Measurements from ENCODE around the gene EXOC6B.

The EXOC6B gene

GRCh38 chr2:72834596-72834995 lies 8.8 kb upstream of the EXOC6B start:
- intact Hi-C loops (cut with DNase I): no loop called here
- DNase-seq: no peak

DNA sequence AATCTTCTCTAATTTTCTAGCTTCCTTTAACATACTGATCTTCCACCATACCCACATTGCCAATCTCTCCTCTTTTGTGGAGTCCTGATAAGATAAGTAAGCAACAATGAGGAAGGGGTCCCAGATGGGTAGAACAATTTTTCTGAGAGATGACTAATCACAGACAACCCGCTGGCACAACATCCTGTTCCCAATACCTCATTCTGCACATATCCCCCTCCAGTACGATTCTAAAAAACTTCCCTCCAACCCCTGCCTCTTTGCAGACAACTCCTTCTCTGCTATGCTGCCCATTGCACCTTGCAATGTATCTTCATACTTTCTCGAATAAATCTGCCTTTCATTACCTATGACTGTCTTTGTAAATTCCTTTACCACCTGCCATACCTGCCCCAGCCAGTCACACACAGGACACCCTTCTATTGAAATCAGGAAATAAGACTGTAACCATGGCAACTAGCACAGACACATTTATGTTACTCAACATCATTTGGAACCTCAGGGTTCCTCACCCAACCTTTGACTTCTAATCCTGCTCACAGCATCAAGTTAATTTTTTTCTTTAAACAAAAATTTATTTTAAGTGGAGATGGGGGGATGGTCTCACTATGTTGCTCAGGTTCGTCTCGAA lies 7.4 kb upstream of the EXOC6B start:
- intact Hi-C loops (cut with DNase I): no loop called here
- DNase-seq: no peak

DNA sequence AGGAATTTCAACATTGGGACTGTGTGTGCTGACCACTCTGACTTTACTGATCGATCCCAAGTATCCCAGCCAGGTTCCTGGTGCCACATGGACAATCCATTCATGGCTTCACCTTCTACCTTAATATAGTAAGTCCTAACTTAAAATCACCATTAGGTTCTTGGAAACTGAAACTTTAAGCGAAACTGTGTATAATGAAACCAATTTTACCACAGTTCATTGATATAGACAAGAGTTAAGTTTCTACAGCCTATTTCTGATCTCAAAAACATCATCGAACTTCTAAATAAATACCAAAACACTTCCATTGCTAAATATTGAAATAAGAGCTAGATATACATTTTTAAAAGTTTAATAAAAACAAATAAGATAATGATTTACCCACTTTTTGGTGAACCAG lies 4.4 kb upstream of the EXOC6B start:
- no peak for DNase-seq
- intact Hi-C loops (cut with DNase I): no loop called here

- no peak for DNase-seq
- intact Hi-C loops (cut with DNase I): no loop called here
Measured at GRCh38 chr2:72828840-72829507, 3.1 kb upstream of the EXOC6B start.

DNA sequence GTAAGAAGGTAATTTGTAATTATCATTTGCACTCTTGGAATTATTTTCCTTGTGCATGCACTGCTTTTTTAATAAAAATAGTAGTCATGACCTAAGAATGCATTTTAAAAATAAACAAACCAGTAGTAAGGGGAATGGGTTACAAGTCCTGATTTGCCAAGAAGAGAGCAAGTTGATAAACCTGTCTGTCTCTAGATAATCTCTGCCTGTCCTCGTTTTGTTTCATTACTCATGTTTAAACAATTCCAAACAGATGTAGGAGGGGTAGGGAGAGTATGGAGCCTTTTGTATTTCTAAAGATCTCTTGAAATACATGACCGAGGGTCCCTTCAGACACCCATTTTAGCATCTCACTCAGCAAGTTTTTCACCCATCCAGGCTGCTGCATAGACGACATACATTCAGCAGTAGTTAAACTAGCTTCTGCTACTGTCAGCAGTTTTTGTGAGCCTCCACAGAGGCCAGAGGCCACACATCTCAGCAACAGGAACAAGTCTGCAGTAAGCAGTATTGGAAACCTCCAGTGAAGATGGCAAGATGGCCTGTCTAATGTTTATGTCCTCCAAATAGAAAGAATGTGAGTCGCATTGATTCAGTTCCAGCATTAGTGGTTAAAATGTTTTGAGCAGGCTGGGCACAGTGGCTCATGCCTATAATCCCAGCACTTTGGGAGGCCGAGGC lies 2.3 kb upstream of the EXOC6B start:
- DNase-seq: no peak

GRCh38 chr2:72827487-72827886 lies 1.7 kb upstream of the EXOC6B start:
- intact Hi-C loops (cut with DNase I): no loop called here
- no peak for DNase-seq

More for the DNA sequence above, 2.3 kb upstream of the EXOC6B start:
- intact Hi-C loops (cut with DNase I): no loop called here

- DNase-seq: no peak
- intact Hi-C loops (cut with DNase I): no loop called here
Measured at GRCh38 chr2:72826156-72826477, 284 bp upstream of the EXOC6B start.

- intact Hi-C loops (cut with DNase I): no loop called here
- no peak for DNase-seq
Measured at GRCh38 chr2:72824224-72824842, 1.5 kb downstream of the EXOC6B start.

DNA sequence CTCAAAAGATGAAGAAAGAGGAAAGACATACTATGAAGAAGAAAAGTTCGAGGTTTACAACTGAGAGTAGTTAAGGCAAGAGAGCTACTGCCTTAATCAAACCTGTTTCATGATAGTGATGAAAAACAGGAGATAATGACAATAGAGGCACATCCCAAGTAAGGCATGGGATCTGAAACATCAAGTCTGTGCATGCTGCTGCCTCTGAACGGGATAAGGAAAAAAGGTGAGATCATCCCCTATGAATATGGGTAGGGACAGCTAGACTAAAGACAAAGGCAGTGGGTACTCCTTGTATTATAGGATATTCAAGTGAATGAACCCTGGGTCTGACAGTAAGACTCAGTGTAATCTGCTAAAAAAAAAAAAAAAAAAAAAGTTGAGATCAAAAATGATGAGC lies 3.0 kb downstream of the EXOC6B start:
- intact Hi-C loops (cut with DNase I): no loop called here

DNA sequence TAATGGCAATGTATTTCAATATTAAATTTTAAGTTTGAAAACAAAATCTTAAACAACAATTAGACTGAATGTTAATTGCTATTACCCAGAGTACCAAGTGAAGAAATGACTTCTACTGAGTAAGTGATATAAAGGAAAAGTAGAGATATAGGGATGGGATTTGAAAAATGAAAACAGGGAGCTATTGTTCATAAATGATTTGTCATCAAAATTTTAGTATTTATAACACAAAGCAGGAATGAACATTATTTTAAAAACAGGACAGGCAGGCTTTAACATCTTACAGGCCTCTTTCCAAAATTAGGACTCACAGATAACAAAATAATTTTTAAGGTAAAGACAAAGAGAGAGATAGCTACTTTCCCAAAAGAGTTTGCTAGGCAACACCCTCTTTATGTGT lies 3.9 kb downstream of the EXOC6B start:
- no peak for DNase-seq
- intact Hi-C loops (cut with DNase I): no loop called here

More for the DNA sequence above, 3.0 kb downstream of the EXOC6B start:
- DNase-seq: no peak

DNA sequence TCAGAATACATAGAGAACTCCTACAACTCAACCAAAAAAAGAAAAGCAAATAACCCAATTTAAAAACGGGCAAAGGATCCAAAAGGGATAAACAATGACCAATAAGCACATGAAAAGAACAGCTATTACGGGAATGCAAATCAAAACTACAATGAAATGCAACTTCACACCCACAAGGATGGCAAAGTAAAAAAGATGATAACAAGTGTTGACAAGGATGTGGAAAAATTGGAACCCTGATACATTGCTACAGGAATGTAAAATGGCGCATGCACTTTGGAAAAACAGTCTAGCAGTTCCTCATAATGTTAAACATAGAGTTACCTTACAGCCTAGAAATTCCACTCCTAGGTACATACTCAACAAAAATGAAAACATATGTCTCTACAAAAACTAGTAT lies 4.7 kb downstream of the EXOC6B start:
- DNase-seq: no peak
- intact Hi-C loops (cut with DNase I): no loop called here

- intact Hi-C loops (cut with DNase I): no loop called here
- DNase-seq: no peak
Measured at GRCh38 chr2:72819501-72819900, 6.3 kb downstream of the EXOC6B start.

GRCh38 chr2:72815655-72816278 lies 10.1 kb downstream of the EXOC6B start:
- no peak for DNase-seq
- intact Hi-C loops (cut with DNase I): no loop called here

DNA sequence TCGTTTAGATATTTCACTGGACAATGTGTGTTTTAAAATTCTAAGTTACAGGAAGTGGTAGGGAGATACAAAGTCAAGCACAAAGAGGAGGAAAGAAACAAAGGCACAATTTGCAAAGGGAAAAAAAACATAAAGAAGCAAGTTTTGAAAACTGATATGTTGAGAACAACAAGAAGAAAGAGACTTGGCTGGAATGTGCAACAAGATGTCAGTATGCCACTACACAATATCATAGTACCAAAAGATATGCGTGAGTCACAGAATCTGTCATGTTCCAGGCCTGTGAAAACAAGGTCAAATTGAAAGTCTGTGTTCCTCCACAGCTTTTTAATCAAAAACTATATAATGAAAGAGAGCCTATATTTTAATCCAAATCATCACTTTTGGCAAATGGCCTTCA lies 12.0 kb downstream of the EXOC6B start:
- intact Hi-C loops (cut with DNase I): no loop called here
- DNase-seq: no peak

- intact Hi-C loops (cut with DNase I): no loop called here
- DNase-seq: no peak
Measured at GRCh38 chr2:72810165-72810564, 15.7 kb downstream of the EXOC6B start.

- intact Hi-C loops (cut with DNase I): no loop called here
- DNase-seq: no peak
Measured at GRCh38 chr2:72809095-72809494, 16.7 kb downstream of the EXOC6B start.

- no peak for DNase-seq
- intact Hi-C loops (cut with DNase I): no loop called here
Measured at GRCh38 chr2:72806280-72806945, 19.4 kb downstream of the EXOC6B start.

DNA sequence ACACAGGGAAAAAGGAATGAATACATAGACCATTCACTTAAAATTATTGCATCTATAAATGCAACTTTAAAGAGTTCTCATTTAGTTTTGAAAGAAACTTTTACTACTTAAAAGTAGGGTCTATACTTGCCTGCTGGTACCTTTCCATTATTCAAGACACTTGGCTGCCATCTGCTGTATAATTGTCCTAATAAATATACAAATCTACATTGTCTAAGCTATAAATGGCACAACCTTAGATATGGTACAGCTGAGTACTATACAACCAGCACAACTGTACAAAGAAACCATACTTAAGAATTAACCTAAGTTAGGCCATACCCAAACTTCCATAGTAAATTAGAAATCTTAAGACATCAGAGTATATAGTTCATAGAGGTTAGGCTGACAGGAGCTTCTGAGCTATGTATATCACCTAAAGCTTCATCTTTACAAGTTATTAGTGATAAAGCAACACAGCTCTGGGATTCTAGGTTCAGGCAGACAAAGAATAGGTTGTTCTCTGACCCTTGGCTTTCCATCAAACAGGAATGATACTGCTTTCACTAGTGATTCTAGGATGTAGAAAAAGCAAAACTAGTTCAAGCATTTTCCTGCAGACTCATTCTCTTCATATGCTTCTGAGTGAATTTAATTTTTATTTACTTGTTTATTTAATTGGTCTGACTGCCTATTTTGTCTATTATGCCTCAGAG lies 22.1 kb downstream of the EXOC6B start:
- intact Hi-C loops (cut with DNase I): no loop called here
- no peak for DNase-seq

GRCh38 chr2:72803151-72803550 lies 22.7 kb downstream of the EXOC6B start:
- intact Hi-C loops (cut with DNase I): no loop called here
- DNase-seq: no peak

Measured in head of caudate nucleus (tissue), 42 donors.